ENCODE results near the gene FBRSL1. TPM values are rescaled to one million over a fixed set of nuclear protein-coding genes. Genes with fewer than 3 reads are reported as not detected.

FBRSL1 gene
- total RNA-seq, 1 donor from 2014 or later: 199 TPM

DNA sequence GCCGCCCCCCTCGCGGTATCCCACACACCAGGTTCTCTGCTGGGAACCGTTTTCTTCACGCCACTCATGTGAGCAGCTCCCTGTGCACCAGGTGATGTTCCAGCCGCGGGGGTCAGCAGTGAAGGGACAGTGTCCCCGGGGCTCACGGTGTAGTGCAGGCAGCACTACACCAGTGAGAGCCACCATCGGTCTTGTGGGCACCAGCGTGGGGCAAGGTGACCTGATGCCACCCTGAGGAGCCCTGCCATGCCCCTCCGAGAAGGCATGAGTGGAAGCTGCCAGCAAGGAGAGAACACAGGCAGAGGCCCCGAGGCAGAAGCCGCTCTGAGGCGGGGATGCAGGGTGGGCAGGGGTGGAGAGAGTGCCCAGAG lies 11.5 kb upstream of the FBRSL1 start:
- peaks cover 3% of the 10 kb centered on the region for H3K9me3 Mint-ChIP-seq (ENCODE audit: low read depth)
- H3K36me3 Mint-ChIP-seq (ENCODE audit: insufficient read depth): peaks cover 2% of the 10 kb centered on the region
- no peak overlapping the region for H3K27ac Mint-ChIP-seq
- H3K4me1 Mint-ChIP-seq (ENCODE audit: low read depth): no peaks in the 10 kb centered on the region
- DNase-seq (ENCODE audit: low spot score, unreplicated experiment): no peak
- no peak for TF ChIP-seq CTCF (IDR thresholded peaks at IDR 0.05; ENCODE audit: unreplicated experiment)
- no peak overlapping the region for H3K4me3 Mint-ChIP-seq (ENCODE audit: low read depth)
- peaks cover 48% of the 10 kb centered on the region for H3K27me3 Mint-ChIP-seq

DNA sequence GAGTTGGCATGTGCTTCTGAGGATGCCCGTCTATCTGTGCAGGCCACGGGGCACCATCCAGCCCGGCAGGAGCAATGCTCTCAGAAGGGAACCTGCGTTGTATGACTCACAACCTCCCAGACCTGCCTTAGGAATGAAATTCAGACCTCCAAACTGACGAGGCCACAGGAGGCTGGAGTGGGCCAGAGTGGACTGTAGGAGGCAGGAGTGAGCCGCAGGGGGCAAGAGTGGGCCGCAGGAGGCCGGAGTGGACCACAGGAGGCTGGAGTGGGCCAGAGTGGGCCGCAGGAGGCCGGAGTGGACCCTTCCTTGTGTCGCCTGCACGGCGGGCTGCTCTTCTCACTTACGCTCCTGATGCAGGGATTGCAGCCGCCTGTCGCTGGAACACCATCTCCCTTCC lies 11.1 kb upstream of the FBRSL1 start:
- H3K9me3 Mint-ChIP-seq (ENCODE audit: low read depth): peaks cover 3% of the 10 kb centered on the region
- DNase-seq (ENCODE audit: low spot score, unreplicated experiment): no peak
- H3K4me3 Mint-ChIP-seq (ENCODE audit: low read depth): no peak overlapping the region
- H3K4me1 Mint-ChIP-seq (ENCODE audit: low read depth): no peaks in the 10 kb centered on the region
- TF ChIP-seq CTCF (IDR thresholded peaks at IDR 0.05; ENCODE audit: unreplicated experiment): no peak
- H3K27ac Mint-ChIP-seq: no peak overlapping the region
- H3K27me3 Mint-ChIP-seq: peaks cover 48% of the 10 kb centered on the region
- H3K36me3 Mint-ChIP-seq (ENCODE audit: insufficient read depth): peaks cover 2% of the 10 kb centered on the region

DNA sequence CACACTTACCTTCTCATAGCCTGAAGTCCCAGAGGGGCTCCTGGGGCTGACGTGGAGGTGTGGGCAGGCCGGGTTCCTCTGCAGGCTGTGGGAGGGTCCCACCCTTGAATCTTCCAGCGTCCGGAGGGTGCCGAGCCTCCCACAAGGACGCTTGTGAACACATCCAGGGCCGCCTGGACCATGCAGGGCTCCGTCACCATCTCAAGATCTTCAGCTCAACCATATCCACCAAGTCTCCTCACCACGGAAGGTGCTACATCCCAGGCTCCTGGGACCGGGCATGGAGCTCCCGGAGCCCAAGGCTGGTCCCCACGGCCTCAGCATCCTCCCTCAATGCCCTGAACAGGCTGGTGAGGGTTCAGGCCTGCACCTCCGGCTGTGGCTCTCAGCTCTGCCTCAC lies 10.7 kb upstream of the FBRSL1 start:
- no peak for TF ChIP-seq CTCF (IDR thresholded peaks at IDR 0.05; ENCODE audit: unreplicated experiment)
- Mint-ChIP-seq H3K4me1 (ENCODE audit: low read depth) (no peaks in the 10 kb centered on the region), H3K27ac (no peak overlapping the region), H3K36me3 (ENCODE audit: insufficient read depth) (peaks cover 2% of the 10 kb centered on the region), H3K27me3 (peaks cover 48% of the 10 kb centered on the region), H3K9me3 (ENCODE audit: low read depth) (peaks cover 3% of the 10 kb centered on the region), H3K4me3 (ENCODE audit: low read depth) (no peak overlapping the region)
- no peak for DNase-seq (ENCODE audit: low spot score, unreplicated experiment)

GRCh38 chr12:132479938-132480622 lies 9.9 kb upstream of the FBRSL1 start:
- Mint-ChIP-seq H3K27me3 (peaks cover 53% of the 10 kb centered on the region), H3K9me3 (ENCODE audit: low read depth) (peaks cover 3% of the 10 kb centered on the region), H3K36me3 (ENCODE audit: insufficient read depth) (peaks cover 2% of the 10 kb centered on the region), H3K4me3 (ENCODE audit: low read depth) (no peak overlapping the region), H3K4me1 (ENCODE audit: low read depth) (no peaks in the 10 kb centered on the region), H3K27ac (no peak overlapping the region)
- DNase-seq (ENCODE audit: low spot score, unreplicated experiment): no peak
- TF ChIP-seq CTCF (IDR thresholded peaks at IDR 0.05; ENCODE audit: unreplicated experiment): no peak

GRCh38 chr12:132480623-132481132 lies 9.3 kb upstream of the FBRSL1 start:
- Mint-ChIP-seq H3K27ac (no peak overlapping the region), H3K4me3 (ENCODE audit: low read depth) (no peak overlapping the region), H3K4me1 (ENCODE audit: low read depth) (no peaks in the 10 kb centered on the region), H3K36me3 (ENCODE audit: insufficient read depth) (peaks cover 2% of the 10 kb centered on the region), H3K27me3 (peaks cover 59% of the 10 kb centered on the region), H3K9me3 (ENCODE audit: low read depth) (peaks cover 3% of the 10 kb centered on the region)
- no peak for TF ChIP-seq CTCF (IDR thresholded peaks at IDR 0.05; ENCODE audit: unreplicated experiment)
- DNase-seq (ENCODE audit: low spot score, unreplicated experiment): no peak
